ENCODE results near the gene LITAF.

Gene LITAF

GRCh38 chr16:11547118-11547916 is 39.4 kb downstream of the LITAF start:
- no peak for FAIRE-seq

DNA sequence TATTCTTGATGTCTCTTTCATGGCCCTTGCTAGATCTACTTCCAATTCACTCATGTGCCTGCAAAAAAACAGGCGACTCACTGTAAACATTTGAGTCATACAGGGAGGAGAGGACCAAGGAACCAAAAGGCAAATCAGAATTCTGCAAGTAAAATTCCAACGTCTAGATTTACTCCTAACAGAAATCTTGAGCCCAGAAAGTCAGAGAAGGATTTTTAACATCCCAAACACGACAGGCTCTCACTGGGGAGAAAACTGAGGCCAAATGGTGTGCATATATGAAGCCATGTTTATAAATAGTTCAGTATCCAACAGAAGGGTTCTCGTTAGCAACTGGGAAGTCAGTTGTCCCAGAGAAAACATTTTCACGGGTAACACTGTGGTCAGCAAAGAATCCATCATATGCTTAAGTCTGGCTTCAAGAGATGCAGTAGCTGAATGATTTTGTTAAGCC is 40.1 kb downstream of the LITAF start:
- FAIRE-seq, result no peak

DNA sequence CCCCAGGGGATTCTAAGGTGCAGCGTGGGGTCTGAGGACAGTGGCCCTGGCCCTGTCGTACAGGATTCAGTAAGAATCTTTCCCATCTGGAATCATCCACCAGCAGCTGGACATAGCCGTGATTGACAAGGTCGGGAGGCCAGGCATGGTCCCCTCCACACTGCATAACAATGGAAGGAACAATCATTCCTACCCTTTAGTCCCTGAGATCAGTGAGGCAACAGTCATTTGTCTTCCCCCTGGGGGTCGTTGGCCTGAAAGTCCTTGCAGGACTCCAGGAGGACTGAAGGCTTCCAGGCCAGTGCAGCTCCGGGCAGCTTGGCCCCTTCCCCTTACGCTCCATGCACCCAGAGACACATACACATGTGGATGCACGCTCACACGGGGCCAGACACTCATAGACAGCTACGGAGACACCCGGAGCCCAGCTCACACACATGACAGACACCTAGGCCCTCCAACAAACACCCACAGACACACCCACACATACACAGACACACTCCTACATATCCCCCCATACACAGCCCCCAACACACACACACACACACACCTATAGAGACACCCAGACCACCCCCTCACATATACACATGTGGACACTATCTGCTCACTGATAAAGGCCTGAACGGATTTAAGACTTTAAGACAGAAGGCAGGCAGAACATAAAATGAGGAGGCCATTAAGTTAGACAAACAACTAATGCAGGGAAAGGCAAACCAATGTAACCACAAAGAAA is 42.9 kb downstream of the LITAF start:
- no peak for FAIRE-seq

- no peak for FAIRE-seq
Measured at GRCh38 chr16:11542069-11542744, 44.5 kb downstream of the LITAF start.

DNA sequence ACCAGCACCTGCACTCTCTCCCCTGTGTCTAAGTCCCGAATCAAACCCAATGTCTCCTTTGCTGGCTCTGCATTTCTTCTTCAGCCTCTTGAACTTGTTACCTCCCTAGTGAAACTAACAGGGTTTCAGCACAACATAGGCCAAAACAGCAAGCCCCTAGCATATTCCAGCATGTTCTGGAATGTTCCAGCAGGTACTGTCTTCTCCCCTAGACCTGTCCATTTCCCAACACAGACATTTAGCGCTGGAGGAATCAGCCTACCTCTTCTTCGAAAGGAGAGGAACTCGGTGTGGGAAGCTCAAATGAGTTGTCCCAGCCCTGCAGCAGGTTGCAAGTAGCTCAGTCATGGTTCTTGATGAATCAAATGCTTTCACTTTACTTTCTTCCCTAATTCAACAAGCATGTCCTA is 47.1 kb downstream of the LITAF start:
- FAIRE-seq, result no peak

- no peak for FAIRE-seq
Measured at GRCh38 chr16:11538880-11539279, 47.8 kb downstream of the LITAF start.

DNA sequence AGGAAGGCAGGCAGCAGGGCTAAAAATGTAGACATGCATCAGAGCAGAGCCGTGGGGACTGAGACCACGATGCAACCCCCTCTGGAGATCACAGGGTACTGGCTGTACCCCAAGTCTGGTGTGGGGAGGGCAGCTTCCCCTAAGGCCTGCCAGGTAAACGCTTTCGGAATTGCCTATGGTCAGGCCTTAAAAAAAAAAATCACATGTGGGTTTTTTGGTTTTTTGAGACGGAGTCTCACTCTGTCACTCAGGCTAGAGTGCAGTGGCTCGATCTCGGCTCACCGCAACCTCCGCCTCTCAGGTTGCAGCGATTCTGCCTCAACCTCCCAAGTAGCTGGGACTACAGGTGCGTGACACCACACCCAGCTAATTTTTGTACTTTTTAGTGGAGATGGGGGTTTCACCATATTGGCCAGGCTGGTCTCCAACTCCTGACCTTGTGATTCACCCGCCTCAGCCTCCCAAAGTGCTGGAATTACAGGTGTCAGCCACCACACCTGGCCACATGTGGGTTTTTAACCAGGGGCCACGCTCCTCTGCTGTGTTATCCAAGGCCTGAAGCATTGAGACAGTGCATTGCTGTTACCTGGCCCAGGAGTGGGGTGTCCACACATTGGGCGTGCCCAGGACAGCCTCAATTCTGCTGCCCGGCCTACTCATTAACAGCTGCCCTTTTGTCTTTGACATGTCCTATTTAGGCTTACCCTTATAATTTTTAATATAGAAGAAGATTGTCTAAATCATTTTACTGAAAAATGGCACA is 50.4 kb downstream of the LITAF start:
- FAIRE-seq, result no peak

DNA sequence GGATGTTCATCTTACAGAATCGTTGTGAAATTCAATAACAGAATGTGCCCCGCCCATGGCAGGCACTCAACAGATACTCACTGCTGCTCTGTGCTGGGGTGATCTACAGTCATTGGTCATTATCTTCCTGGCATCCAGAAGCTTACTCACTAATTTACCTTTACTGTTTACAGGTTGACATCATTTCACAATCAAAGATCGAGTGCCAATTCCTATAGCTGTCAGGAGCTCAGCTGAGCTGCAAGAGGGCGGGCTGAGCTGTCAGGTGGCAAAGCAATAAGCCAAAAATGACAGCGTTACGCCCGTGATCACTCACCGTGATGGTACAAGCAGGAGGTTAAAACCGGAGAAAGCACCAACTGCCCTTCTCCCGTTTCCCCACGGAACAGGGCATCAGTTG is 51.2 kb downstream of the LITAF start:
- no peak for FAIRE-seq

GRCh38 chr16:11534262-11534661 is 52.5 kb downstream of the LITAF start:
- FAIRE-seq, result no peak

- no peak for FAIRE-seq
Measured at GRCh38 chr16:11533588-11533987, 53.1 kb downstream of the LITAF start.

GRCh38 chr16:11530171-11530940 is 56.4 kb downstream of the LITAF start:
- no peak for FAIRE-seq

GRCh38 chr16:11529285-11529684 is 57.4 kb downstream of the LITAF start:
- FAIRE-seq, result no peak

- FAIRE-seq, result no peak
Measured at GRCh38 chr16:11528053-11528452, 58.7 kb downstream of the LITAF start.

DNA sequence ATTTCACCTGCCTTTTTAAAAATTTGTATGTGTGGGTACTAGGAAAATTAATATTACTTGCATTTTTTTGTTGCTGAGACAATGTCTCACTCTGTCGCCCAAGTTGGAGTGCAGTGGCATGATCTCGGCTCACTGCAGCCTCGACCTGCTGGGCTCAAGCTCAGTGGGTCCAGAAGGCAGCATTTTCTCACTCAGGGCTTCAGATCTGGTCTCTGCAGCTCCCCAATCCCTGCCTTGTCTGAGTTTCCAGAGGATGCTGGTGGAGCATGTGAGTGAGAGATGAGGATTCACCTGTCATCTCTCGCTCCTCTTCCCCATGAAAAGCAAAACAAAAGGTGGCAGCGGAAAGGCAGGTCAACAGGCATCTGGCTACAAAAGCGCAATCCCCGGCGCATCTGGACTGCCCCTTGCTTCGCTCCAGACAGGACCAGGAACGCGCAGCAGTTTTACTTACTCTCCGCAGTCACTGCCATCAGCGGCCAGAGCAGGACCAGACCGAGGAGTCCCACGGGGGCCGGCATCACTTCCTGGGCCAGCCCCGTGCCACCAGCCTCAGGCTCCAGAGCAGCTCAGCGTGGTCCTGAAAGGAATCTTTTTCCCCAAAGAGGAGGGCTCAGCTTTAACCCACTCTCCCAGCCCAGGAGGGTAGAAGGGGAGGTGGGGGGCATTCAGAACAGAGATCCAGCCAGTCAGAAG is 59.9 kb downstream of the LITAF start:
- FAIRE-seq, result no peak

DNA sequence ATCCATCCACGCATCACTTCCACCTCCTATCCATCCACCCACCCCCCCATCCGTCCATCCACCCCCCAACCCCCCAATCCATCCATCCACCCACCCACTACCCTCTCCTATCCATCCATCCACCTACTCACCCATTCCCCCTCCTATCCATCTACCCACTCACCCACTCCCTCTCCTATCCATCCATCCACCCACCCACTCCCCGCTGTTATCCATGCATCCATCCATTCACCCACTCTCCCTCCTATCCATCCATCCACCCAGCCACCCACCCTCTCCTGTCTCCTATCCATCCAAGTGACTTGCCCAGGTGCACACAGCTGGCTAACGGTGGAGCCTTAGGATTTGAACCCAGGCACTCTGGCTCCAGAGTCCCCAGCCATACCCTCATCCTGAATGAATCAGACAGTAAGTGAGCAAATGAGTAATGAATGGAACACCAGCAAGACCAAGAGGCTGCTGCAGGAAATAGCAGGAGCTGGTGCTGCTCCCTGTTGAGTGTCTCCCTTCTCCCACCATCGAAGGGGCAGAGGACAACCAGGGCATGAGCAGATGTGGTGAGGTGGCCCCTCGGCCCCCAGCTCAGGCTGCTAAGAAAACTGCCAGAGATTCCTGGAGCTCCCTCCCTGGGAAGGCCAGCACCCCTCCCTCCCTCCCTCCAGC is 62.5 kb downstream of the LITAF start:
- no peak for FAIRE-seq

DNA sequence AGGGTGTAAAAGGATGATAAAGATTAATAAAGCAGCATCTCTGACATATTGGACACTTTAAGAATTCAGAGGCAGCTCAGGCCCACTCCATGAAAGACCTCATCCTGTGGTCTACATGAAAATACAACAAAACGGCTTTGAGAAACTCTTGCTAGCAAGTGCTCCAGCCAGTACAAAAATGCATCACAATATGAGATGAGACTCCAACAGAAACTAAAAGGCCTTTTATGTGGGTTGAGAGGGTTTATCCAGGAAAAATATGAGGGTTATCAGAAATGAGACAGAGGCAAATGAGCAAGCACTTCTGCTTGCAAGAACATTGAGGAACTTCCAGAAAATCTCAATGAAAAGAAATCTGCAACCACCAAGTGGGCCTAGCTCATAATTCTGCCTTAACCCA is 65.7 kb downstream of the LITAF start:
- FAIRE-seq, result no peak

GRCh38 chr16:11520442-11520841 is 66.3 kb downstream of the LITAF start:
- no peak for FAIRE-seq

- no peak for FAIRE-seq
Measured at GRCh38 chr16:11517961-11518360, 68.8 kb downstream of the LITAF start.

GRCh38 chr16:11515540-11516430 is 70.9 kb downstream of the LITAF start:
- FAIRE-seq, result no peak

- no peak for FAIRE-seq
Measured at GRCh38 chr16:11514283-11514682, 72.4 kb downstream of the LITAF start.

All from TTC549 (cell line).